OCI-LY7 (cell line): ENCODE measurements around the gene C10orf90. TPM values are rescaled to one million over a fixed set of nuclear protein-coding genes. Genes with fewer than 3 reads are reported as not detected.

Experiments used
- BruUV-seq: library from RNA; stranded (reverse); fragments of 400-500 nt; replicated peaks from 2 replicates; lab custom pipeline; 2021; lab: Mats Ljungman, UMichigan
- CTCF ChIA-PET: fragments of 300-600 bp; sonication (Branson Sonifier 250); formaldehyde crosslinking; loops from one replicate; lab custom pipeline; 2022; ENCODE audit warnings: antibody characterized with exemption; ENCODE audit not compliant: unreplicated experiment; lab: Charles Lee
- POLR2A ChIA-PET: fragments of 300-600 bp; sonication (Branson Sonifier 250); formaldehyde crosslinking; loops from one replicate; lab custom pipeline; 2022; ENCODE audit warnings: antibody characterized with exemption; lab: Charles Lee
- DNase-seq: peaks from one replicate; pipeline ENCODE4 v3.0.0-alpha.2; 2015; ENCODE audit warnings: low spot score
- H2AFZ ChIP-seq: fragments of 200-600 bp; sonication (generic), shearing (Covaris generic); 2 replicates; pipeline ENCODE4 v1.6.1; 2014; ENCODE audit warnings: mild to moderate bottlenecking, antibody characterized with exemption, low read length, moderate library complexity
- H3K27ac ChIP-seq: fragments of 200-600 bp; sonication (generic); 2 replicates; pipeline ENCODE4 v1.5.1; 2014; ENCODE audit warnings: mixed run types, low read depth, mild to moderate bottlenecking, moderate library complexity, low read length, inconsistent platforms; ENCODE audit not compliant: poor library complexity, severe bottlenecking
- H3K36me3 ChIP-seq: fragments of 200-600 bp; sonication (generic); 2 replicates; pipeline ENCODE4 v1.6.1; 2014; ENCODE audit warnings: mild to moderate bottlenecking, antibody characterized with exemption, low read length, moderate library complexity, mixed read lengths; ENCODE audit not compliant: insufficient read depth
- H3K4me1 ChIP-seq: fragments of 200-600 bp; sonication (generic); 2 replicates; pipeline ENCODE4 v1.5.1; 2014; ENCODE audit warnings: mild to moderate bottlenecking, low read length; ENCODE audit not compliant: insufficient read depth, poor library complexity, severe bottlenecking
- H3K4me2 ChIP-seq: fragments of 200-600 bp; sonication (generic); 2 replicates; pipeline ENCODE4 v1.6.1; 2014; ENCODE audit warnings: mild to moderate bottlenecking, low read length
- H3K4me3 ChIP-seq: fragments of 200-600 bp; sonication (generic); 2 replicates; pipeline ENCODE4 v1.5.1; 2014; ENCODE audit warnings: mild to moderate bottlenecking, low read depth, low read length; ENCODE audit not compliant: poor library complexity, severe bottlenecking
- H3K79me2 ChIP-seq: fragments of 200-600 bp; sonication (generic); 2 replicates; pipeline ENCODE4 v1.6.1; 2016; ENCODE audit warnings: low read depth, mild to moderate bottlenecking, low read length, moderate library complexity, mixed read lengths; ENCODE audit not compliant: insufficient read depth
- H3K9me2 ChIP-seq: fragments of 200-600 bp; sonication (generic); 2 replicates; pipeline ENCODE4 v1.6.1; 2016; ENCODE audit warnings: mild to moderate bottlenecking, low read length, mixed read lengths; ENCODE audit not compliant: insufficient read depth
- H3K9me3 ChIP-seq: fragments of 200-600 bp; sonication (generic); 2 replicates; pipeline ENCODE4 v1.6.1; 2014; ENCODE audit warnings: mild to moderate bottlenecking, mixed run types, low read length, mixed read lengths
- H4K20me1 ChIP-seq: fragments of 200-600 bp; sonication (generic); 2 replicates; pipeline ENCODE4 v1.6.1; 2014; ENCODE audit warnings: mild to moderate bottlenecking, antibody characterized with exemption, low read length, moderate library complexity, mixed read lengths; ENCODE audit not compliant: insufficient read depth
- EZH2phosphoT487 ChIP-seq: fragments of 200-600 bp; sonication (generic); IDR thresholded peaks from 2 replicates; pipeline ENCODE4 v1.6.1; 2018; ENCODE audit warnings: low read depth, borderline replicate concordance, mild to moderate bottlenecking, mixed run types, antibody characterized with exemption, low read length, moderate library complexity, mixed read lengths
- intact Hi-C: fragments of 100-400 bp; cut with micrococcal nuclease; formaldehyde crosslinking; loops from one replicate; pipeline ENCODE4 v1.10.0; 2022; ENCODE audit not compliant: unreplicated experiment
- total RNA-seq, 2 experiments: library from RNA; depleted of rRNA in 1 of 2; stranded (reverse); fragments of >200 nt in 1 of 2; shearing (Covaris generic) in 1 of 2; gene quantifications; 2 replicates each; pipeline ENCODE4 v1.2.3, GENCODE V29; 2014 to 2022
- TF ChIP-seq, protein P1 (sequence below): fragments of 200-600 bp; sonication (generic); conservative IDR thresholded peaks from 2 replicates; pipeline ENCODE4 v1.5.1; 2014; ENCODE audit warnings: mild to moderate bottlenecking, antibody characterized with exemption, low read length, moderate library complexity, mixed read lengths

Gene C10orf90
- total RNA-seq, 2 experiments from 2014 or later: not detected

DNA sequence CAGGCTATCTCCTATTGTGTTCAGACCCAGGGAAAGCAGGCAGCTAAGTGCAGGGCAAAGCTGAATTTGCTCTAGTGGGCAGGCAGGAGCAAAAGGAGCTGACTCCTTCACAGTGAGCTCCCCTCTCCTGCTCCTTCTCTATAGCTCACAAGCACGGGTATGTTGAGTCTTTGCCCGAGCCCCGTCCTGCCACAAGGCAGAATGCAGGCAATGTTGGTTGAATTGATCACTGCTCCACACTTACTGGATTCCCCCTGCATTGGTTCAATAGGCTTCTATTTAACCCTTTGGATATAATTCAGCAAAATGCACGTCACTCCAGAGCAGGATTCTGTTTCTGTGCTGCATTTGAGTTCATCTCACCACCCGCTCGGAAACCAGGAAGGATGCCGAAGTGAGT, 16.2 kb upstream of the C10orf90 start:
- intact Hi-C loops: no loop called here
- POLR2A ChIA-PET: no interaction called here

GRCh38 chr10:126686268-126686667, 15.8 kb upstream of the C10orf90 start:
- Histone ChIP-seq H3K9me2 (no peaks in the 10 kb centered on the region), H3K4me3 (no peak overlapping the region), H3K27ac (no peak overlapping the region), H2AFZ (no peak overlapping the region), H3K4me2 (no peak overlapping the region), H3K79me2 (no peaks in the 10 kb centered on the region), H3K4me1 (no peaks in the 10 kb centered on the region), H3K36me3 (no peaks in the 10 kb centered on the region), H4K20me1 (no peaks in the 10 kb centered on the region), H3K9me3 (no peaks in the 10 kb centered on the region)
- CTCF ChIA-PET: no interaction called here
- BruUV-seq: no TSS peak
- TF ChIP-seq, protein P1, sequence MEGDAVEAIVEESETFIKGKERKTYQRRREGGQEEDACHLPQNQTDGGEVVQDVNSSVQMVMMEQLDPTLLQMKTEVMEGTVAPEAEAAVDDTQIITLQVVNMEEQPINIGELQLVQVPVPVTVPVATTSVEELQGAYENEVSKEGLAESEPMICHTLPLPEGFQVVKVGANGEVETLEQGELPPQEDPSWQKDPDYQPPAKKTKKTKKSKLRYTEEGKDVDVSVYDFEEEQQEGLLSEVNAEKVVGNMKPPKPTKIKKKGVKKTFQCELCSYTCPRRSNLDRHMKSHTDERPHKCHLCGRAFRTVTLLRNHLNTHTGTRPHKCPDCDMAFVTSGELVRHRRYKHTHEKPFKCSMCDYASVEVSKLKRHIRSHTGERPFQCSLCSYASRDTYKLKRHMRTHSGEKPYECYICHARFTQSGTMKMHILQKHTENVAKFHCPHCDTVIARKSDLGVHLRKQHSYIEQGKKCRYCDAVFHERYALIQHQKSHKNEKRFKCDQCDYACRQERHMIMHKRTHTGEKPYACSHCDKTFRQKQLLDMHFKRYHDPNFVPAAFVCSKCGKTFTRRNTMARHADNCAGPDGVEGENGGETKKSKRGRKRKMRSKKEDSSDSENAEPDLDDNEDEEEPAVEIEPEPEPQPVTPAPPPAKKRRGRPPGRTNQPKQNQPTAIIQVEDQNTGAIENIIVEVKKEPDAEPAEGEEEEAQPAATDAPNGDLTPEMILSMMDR: no peak
- TF ChIP-seq EZH2phosphoT487: no peak
- no peak for DNase-seq
- intact Hi-C loops: no loop called here
- POLR2A ChIA-PET: no interaction called here

More for the DNA sequence above, 16.2 kb upstream of the C10orf90 start:
- Histone ChIP-seq H3K9me2 (no peaks in the 10 kb centered on the region), H3K4me1 (no peaks in the 10 kb centered on the region), H3K4me2 (no peak overlapping the region), H4K20me1 (no peaks in the 10 kb centered on the region), H3K36me3 (no peaks in the 10 kb centered on the region), H3K4me3 (no peak overlapping the region), H3K9me3 (no peaks in the 10 kb centered on the region), H3K79me2 (no peaks in the 10 kb centered on the region), H3K27ac (no peak overlapping the region), H2AFZ (no peak overlapping the region)
- CTCF ChIA-PET: no interaction called here
- DNase-seq: no peak
- TF ChIP-seq, protein P1: no peak
- no peak for TF ChIP-seq EZH2phosphoT487
- no TSS peak for BruUV-seq

DNA sequence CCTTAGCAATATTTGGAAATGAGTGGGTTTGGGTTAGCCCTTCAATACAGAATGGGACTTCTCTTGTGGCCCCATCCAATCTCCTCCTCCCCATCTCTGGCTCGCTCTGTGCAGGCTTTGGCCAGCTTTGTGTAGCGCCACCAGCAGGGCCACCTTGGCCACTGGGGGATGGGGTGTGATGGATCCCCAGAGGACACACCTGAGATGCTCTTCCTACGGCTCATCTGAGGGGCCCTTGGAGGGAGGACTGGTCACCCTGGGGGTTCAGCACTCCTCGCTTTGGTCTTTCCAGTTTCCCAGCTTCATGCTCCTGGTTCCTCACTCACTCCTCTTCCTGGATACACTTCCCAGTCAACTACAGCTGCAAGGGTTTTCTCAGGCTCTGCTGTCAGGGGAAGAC, 15.3 kb upstream of the C10orf90 start:
- H3K27ac ChIP-seq: no peak overlapping the region
- intact Hi-C loops: no loop called here
- H3K4me2 ChIP-seq: no peak overlapping the region
- H3K9me3 ChIP-seq: no peaks in the 10 kb centered on the region
- CTCF ChIA-PET: no interaction called here
- H3K36me3 ChIP-seq: no peaks in the 10 kb centered on the region
- no peak for DNase-seq
- H3K79me2 ChIP-seq: no peaks in the 10 kb centered on the region
- BruUV-seq: no TSS peak
- POLR2A ChIA-PET: no interaction called here
- H2AFZ ChIP-seq: no peak overlapping the region
- no peak overlapping the region for H3K4me3 ChIP-seq
- H3K9me2 ChIP-seq: no peaks in the 10 kb centered on the region
- no peak for TF ChIP-seq EZH2phosphoT487
- TF ChIP-seq, protein P1: no peak
- H3K4me1 ChIP-seq: no peaks in the 10 kb centered on the region
- no peaks in the 10 kb centered on the region for H4K20me1 ChIP-seq
